GM12872 (cell line): Measurements from ENCODE around the gene HOXB7.

Experiments used
- CTCF ChIP-seq: IDR thresholded peaks from 3 replicates; pipeline ENCODE4 v1.5.1; 2011; ENCODE audit warnings: low read depth, mild to moderate bottlenecking, low read length, moderate library complexity; ENCODE audit not compliant: insufficient read depth

Gene HOXB7

GRCh38 chr17:48559122-48559839, 51.5 kb downstream of the HOXB7 start:
- no peak for TF ChIP-seq CTCF

GRCh38 chr17:48558831-48559121, 52.0 kb downstream of the HOXB7 start:
- TF ChIP-seq CTCF, result no peak

- TF ChIP-seq CTCF, result no peak
Measured at GRCh38 chr17:48558057-48558830, 52.6 kb downstream of the HOXB7 start.
